GM21360 (cell line): Measurements from ENCODE around the gene TUBG2.

Source experiments
- ATAC-seq: cut with Tn5 transposase; IDR thresholded peaks from one replicate; pipeline ENCODE4 v1.9.1; 2021; ENCODE audit warnings: mild to moderate bottlenecking, moderate library complexity; ENCODE audit not compliant: unreplicated experiment

The TUBG2 gene

GRCh38 chr17:42695500-42695899, 36.4 kb downstream of the TUBG2 start:
- ATAC-seq = no peak

GRCh38 chr17:42697108-42697811, 38.2 kb downstream of the TUBG2 start:
- no peak for ATAC-seq

GRCh38 chr17:42698736-42699414, 39.8 kb downstream of the TUBG2 start:
- no peak for ATAC-seq

- no peak for ATAC-seq
Measured at GRCh38 chr17:42699415-42699740, 40.3 kb downstream of the TUBG2 start.

GRCh38 chr17:42700586-42701289, 41.7 kb downstream of the TUBG2 start:
- no peak for ATAC-seq

GRCh38 chr17:42702446-42702845, 43.4 kb downstream of the TUBG2 start:
- no peak for ATAC-seq

GRCh38 chr17:42704490-42704836, 45.4 kb downstream of the TUBG2 start:
- ATAC-seq = no peak

- ATAC-seq = peak; percentile 71
Measured at GRCh38 chr17:42704837-42705494, 45.9 kb downstream of the TUBG2 start.

GRCh38 chr17:42706732-42707131, 47.6 kb downstream of the TUBG2 start:
- no peak for ATAC-seq

GRCh38 chr17:42708588-42708987, 49.5 kb downstream of the TUBG2 start:
- no peak for ATAC-seq

- ATAC-seq = no peak
Measured at GRCh38 chr17:42709561-42709960, 50.5 kb downstream of the TUBG2 start.
